Psoas muscle (tissue), 8 donors: Measurements from ENCODE around the gene BET1L. TPM values are rescaled to one million over a fixed set of nuclear protein-coding genes. Genes with fewer than 3 reads are reported as not detected.

Source experiments
- ATAC-seq, 4 donors: fragments of 200-7000 bp; cut with Tn5 transposase; one replicate each; pipeline ENCODE4 v1.9.1; 2020; ENCODE audit warnings: moderate library complexity in 3 of 4, mild to moderate bottlenecking in 2 of 4
- DNase-seq, 2 donors: peaks; one replicate each; pipeline ENCODE4 v3.0.0-alpha.2; 2020
- H3K27ac ChIP-seq: fragments of 200-600 bp; one replicate; pipeline ENCODE4 v1.8.0; 2022
- H3K27me3 ChIP-seq, 3 donors: fragments of 200-600 bp in 1 of 3; one replicate each; pipeline versions ENCODE4 v1.6.1 to v1.8.0; 2013 to 2022; ENCODE audit warnings: low read length in 2 of 3, mild to moderate bottlenecking in 2 of 3, moderate library complexity in 1 of 3; ENCODE audit not compliant: insufficient read depth in 3 of 3
- H3K36me3 ChIP-seq, 2 donors: fragments of 200-600 bp in 1 of 2; one replicate each; pipeline versions ENCODE4 v1.6.1 to v1.8.0; 2013 to 2022; ENCODE audit warnings: low read depth in 1 of 2, mild to moderate bottlenecking in 1 of 2, moderate library complexity in 1 of 2; ENCODE audit not compliant: insufficient read depth in 1 of 2
- H3K4me1 ChIP-seq: fragments of 200-600 bp; one replicate; pipeline ENCODE4 v1.8.0; 2022
- H3K4me3 ChIP-seq: fragments of 200-600 bp; one replicate; pipeline ENCODE4 v1.8.0; 2022; ENCODE audit warnings: mild to moderate bottlenecking
- H3K9me3 ChIP-seq: fragments of 200-600 bp; one replicate; pipeline ENCODE4 v1.8.0; 2022
- WGBS, 3 donors: extraction: QIAGEN DNeasy Blood & Tissue Kit; methylation state at CpG; one replicate each; pipeline versions ENCODE4 v1.1.6 to v1.1.7; 2013; 5-methylcytosine and 5-hydroxymethylcytosine counted together
- intact Hi-C, 2 donors: fragments of 100-400 bp; cut with DNase I; formaldehyde crosslinking; loops; one replicate each; pipeline versions ENCODE4 v1.11.0 to v1.14.2; 2022
- polyA plus RNA-seq, 3 donors: library from polyadenylated mRNA; stranded (reverse); fragments of 200-250 nt; gene quantifications; one replicate each; pipeline ENCODE4 v1.2.3, GENCODE V29; 2013
- total RNA-seq, 4 donors: library from RNA; stranded (reverse); fragmentation: NEBNext Ultra II Directional in 2 of 4; extraction: Animal tissue kit (Norgen Biotek cat#: 25700) in 2 of 4; gene quantifications; one replicate each; pipeline versions ENCODE4 v1.2.1 to v1.2.4, GENCODE V29; 2021 to 2023
- TF ChIP-seq, protein P1 (sequence below): fragments of 200-600 bp; IDR thresholded peaks from one replicate; pipeline ENCODE4 v1.8.0; 2022; ENCODE audit warnings: antibody characterized with exemption
- donor health status: healthy with polysubstance abuse.
- donor health status: DM: no; HTN: no; CAD: no; lungs with moderate emphysema.
- donor health status: Bipolar disorder and iron deficiency.
- donor health status: healthy.
- donor health status: DM: yes; HTN: yes; CAD: no.
- donor health status: DM: no; HTN: no; CAD: no.
- donor health status: DM: no; HTN: no; CAD: no.
- donor health status: DM: yes; HTN: yes; CAD: no.

BET1L gene
- total and polyA plus RNA-seq, 7 donors, result 11.8 to 27.7 (median 19.6) TPM

DNA sequence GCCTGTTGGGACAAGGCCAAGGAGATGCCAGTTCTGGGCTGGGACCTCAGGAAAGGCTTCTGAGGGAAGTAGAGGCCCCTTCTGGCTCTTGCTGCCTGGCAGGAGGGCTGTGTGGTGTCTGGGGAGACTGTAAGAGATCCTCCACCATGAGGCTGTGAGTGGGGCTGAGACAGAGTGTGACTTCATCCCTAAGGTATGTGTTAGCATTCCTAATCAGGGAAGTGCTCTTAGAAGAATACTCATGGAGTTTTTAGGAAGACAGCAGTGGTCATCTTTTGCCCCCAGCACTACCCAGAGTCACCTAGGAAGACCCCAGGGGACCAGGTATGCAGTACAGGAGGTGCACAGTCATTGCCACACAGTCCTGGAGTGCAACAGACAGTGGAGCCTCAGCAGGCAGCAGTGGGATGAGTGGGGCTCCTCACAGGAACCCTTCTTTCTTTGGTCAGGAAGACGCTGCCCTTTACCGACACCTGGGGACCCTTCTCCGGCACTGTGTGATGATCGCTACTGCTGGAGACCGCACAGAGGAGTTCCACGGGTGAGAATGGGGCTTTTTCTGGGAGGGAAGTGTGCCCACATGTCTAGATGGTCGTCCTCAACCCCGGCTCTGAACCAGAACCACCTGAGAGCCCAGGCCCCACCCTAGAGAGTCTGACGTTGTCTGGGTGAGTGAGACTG lies 3.1 kb upstream of the BET1L start:
- Histone ChIP-seq H3K4me1 (peaks cover 24% of the 10 kb centered on the region), H3K27ac (peak overlapping the region; percentile 50), H3K4me3 (peak overlapping the region; percentile 97), H3K9me3 (no peaks in the 10 kb centered on the region), H3K27me3 (no peaks in the 10 kb centered on the region), H3K36me3 (peaks cover 11 to 63% of the 10 kb centered on the region in 2 donors)
- TF ChIP-seq, protein P1, sequence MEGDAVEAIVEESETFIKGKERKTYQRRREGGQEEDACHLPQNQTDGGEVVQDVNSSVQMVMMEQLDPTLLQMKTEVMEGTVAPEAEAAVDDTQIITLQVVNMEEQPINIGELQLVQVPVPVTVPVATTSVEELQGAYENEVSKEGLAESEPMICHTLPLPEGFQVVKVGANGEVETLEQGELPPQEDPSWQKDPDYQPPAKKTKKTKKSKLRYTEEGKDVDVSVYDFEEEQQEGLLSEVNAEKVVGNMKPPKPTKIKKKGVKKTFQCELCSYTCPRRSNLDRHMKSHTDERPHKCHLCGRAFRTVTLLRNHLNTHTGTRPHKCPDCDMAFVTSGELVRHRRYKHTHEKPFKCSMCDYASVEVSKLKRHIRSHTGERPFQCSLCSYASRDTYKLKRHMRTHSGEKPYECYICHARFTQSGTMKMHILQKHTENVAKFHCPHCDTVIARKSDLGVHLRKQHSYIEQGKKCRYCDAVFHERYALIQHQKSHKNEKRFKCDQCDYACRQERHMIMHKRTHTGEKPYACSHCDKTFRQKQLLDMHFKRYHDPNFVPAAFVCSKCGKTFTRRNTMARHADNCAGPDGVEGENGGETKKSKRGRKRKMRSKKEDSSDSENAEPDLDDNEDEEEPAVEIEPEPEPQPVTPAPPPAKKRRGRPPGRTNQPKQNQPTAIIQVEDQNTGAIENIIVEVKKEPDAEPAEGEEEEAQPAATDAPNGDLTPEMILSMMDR, result no peak
- DNase-seq (peak in 1 of 2 donors; percentile 38), ATAC-seq (no peak)
- WGBS, 3 donors, result 83 to 86% (median 84%) methylated on average over 9 of the region's 9 CpGs
- intact Hi-C loops, result no loop called here

DNA sequence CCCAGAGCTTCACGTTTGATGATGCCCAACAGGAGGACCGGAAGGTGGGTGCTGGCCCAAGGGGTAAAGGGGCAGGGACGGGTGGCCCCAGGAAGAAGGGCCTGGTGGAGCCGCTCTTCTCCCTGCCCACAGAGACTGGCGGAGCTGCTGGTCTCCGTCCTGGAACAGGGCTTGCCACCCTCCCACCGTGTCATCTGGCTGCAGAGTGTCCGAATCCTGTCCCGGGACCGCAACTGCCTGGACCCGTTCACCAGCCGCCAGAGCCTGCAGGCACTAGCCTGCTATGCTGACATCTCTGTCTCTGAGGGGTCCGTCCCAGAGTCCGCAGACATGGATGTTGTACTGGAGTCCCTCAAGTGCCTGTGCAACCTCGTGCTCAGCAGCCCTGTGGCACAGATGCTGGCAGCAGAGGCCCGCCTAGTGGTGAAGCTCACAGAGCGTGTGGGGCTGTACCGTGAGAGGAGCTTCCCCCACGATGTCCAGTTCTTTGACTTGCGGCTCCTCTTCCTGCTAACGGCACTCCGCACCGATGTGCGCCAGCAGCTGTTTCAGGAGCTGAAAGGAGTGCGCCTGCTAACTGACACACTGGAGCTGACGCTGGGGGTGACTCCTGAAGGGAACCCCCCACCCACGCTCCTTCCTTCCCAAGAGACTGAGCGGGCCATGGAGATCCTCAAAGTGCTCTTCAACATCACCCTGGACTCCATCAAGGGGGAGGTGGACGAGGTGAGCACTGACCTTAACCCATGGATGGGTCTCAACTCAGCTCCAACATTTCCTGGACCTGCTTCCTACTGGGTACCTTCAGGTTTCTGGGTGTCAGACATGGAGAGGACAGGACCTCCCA lies 2.3 kb upstream of the BET1L start:
- TF ChIP-seq, protein P1, result no peak
- ATAC-seq (no peak), DNase-seq (peak in 1 of 2 donors; percentile 44)
- Histone ChIP-seq H3K27ac (peak overlapping the region; percentile 99), H3K9me3 (no peaks in the 10 kb centered on the region), H3K4me1 (peaks cover 24% of the 10 kb centered on the region), H3K4me3 (peak overlapping the region; percentile 97), H3K27me3 (no peaks in the 10 kb centered on the region), H3K36me3 (peaks cover 11 to 63% of the 10 kb centered on the region in 2 donors)
- 39 to 45% (median 41%) methylated on average over 29 of the region's 29 CpGs for WGBS, 3 donors
- intact Hi-C loops, result loop anchor here in 1 of 2 donors (2.0 to 10.0 kb wide), 3 partner anchors 23 to 295 kb away; partner anchors contain the start of gene RNH1

DNA sequence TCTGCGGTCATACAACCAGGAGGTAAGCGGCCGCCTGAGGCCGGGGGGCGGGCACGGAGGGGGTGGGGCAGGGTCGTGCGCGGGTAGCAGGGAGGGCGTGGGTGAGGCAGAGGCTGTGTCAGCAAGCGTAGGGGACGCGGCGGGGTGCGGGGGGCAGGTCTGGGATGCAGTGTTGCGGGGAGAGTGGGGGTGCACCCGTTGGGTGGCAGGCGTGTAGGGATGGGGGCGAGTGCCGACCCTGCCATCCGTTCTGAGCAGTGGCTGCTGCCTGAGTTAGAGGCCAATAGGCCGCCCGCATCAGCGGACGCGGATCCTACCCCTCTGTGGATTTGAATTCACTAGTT lies 1.7 kb upstream of the BET1L start:
- intact Hi-C loops, result loop anchor here in 1 of 2 donors (2.0 to 10.0 kb wide), 3 partner anchors 24 to 296 kb away; partner anchors contain the start of gene RNH1
- Histone ChIP-seq H3K4me1 (peaks cover 24% of the 10 kb centered on the region), H3K27me3 (no peaks in the 10 kb centered on the region), H3K4me3 (peak overlapping the region; percentile 97), H3K9me3 (no peaks in the 10 kb centered on the region), H3K27ac (peak overlapping the region; percentile 99), H3K36me3 (peaks cover 11 to 63% of the 10 kb centered on the region in 2 donors)
- TF ChIP-seq, protein P1, result no peak
- WGBS, 3 donors, result 0% methylated on average over 17 to 26 of the region's 26 CpGs
- ATAC-seq, result peak in 1 of 4 donors; percentile 2
- no peak for DNase-seq

DNA sequence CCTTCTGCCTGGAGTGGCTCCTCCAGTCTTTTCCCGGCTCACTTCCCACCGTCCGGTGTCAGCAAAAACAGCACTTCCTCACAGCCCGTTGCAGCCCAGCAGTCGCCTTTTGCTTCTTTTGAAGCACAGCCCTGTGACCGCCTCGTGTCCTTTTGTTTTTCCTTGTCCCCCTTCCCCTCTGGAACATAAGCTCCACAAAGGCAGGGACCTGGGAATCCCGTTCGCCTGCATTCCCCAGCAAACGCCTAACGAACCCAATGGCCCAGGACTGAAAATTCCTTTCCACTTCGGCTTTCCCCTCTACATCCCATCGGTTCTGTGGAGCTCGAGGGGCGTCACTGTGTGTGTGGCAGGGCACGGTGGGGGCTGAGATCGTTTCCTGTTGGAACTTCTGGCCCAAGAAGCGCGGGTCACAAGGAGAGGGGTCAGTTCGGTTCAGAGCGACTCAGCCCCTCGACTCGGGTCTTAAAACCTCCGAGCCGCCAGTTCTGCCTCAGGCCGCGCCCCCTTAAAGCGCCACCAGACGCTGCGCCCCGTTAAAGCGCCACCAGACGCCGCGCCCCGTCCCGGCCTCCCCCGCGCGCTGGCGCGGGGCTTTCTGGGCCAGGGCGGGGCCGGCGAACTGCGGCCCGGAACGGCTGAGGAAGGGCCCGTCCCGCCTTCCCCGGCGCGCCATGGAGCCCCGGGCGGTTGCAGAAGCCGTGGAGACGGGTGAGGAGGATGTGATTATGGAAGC lies 1.1 kb upstream of the BET1L start:
- no peaks in the 10 kb centered on the region for H3K9me3 ChIP-seq
- intact Hi-C loops, result loop anchor here in 1 of 2 donors (2.0 to 10.0 kb wide), 3 partner anchors 24 to 296 kb away; partner anchors contain the start of gene RNH1
- peaks cover 11 to 63% of the 10 kb centered on the region in 2 donors for H3K36me3 ChIP-seq
- ATAC-seq (peak; percentile 67 to 83 (median 76)), DNase-seq (peak; percentile 85 to 90)
- peak overlapping the region; percentile 99 for H3K27ac ChIP-seq
- TF ChIP-seq, protein P1, result no peak
- H3K4me1 ChIP-seq, result peaks cover 24% of the 10 kb centered on the region
- H3K4me3 ChIP-seq, result peak overlapping the region; percentile 97
- 0 to 1% (median 1%) methylated on average over 39 to 57 of the region's 57 CpGs for WGBS, 3 donors
- H3K27me3 ChIP-seq, result no peaks in the 10 kb centered on the region
